GM18526 (cell line): ENCODE measurements around the gene THEM5.

Experiments used
- POLR2A ChIP-seq: IDR thresholded peaks from 3 replicates; pipeline ENCODE4 v1.6.1; 2011; ENCODE audit not compliant: insufficient read length; ENCODE audit errors: extremely low read depth

THEM5 gene

GRCh38 chr1:151831605-151832004, 21.9 kb downstream of the THEM5 start, which contains the start of gene RORC:
RORC (minus strand) TSS chr1:151831802; CDS start chr1:151831764, 38 bp downstream.
- TF ChIP-seq POLR2A, result no peak

DNA sequence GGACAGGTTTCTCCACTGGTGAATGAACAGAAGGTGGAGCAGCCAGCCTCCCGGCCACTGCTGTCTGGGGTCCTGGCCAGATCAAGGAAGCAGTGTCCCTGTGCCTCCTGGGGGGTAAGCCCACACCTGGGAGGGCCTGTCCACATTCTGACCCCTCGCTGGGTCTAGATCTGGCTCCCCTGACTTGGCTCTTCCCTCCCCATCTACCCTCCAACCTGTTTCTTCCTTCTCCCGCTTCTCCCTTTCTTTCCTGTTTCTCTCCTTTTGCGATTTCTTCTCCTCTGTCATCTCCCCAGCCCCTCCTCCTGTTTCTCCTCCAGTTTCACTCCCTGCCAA, 22.3 kb downstream of the THEM5 start:
- TF ChIP-seq POLR2A, result no peak

DNA sequence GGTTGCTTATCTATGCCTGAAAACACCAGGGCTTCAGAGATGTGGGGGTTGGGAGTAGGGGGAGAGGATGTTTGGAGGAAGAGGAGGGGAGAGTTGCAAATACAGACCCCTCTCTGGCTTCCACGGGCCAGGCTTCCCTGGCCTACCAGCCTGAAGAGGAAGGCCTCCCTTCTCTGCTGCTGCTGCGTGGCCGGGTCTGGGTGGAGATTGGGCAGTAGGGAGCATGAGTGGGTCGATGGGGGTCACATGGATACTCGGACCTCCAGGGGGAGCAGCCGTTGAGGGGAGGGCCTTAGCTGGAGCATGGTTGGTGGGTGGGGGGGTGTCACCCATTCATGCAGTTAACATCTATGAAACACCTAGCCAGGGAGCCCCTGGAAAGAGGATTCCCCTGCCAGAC, 23.5 kb downstream of the THEM5 start:
- TF ChIP-seq POLR2A, result no peak

- TF ChIP-seq POLR2A, result no peak
These were observed 24.0 kb downstream of the THEM5 start for GRCh38 chr1:151829352-151830046.

DNA sequence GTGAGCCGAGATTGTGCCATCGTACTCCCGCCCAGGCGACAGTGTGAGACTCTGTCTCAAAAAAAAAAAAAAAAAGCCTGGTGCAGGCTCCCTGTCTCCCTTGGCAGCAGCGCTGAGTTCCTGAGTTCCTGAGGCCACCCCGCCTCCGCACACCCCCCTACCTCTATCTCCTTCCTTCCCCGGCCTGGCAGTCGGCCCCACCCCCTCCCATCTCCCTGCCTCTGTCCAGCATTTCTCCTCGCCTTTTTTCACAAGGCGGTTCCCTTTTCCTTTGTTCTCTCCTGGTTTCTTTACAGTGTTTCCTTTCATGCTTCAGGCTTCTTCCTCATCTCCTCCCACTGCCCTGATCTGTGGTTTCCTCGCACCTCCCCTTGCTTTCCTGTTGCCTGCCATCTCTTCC, 24.6 kb downstream of the THEM5 start:
- no peak for TF ChIP-seq POLR2A

- TF ChIP-seq POLR2A, result no peak
These were observed 25.7 kb downstream of the THEM5 start for GRCh38 chr1:151827853-151828252.

DNA sequence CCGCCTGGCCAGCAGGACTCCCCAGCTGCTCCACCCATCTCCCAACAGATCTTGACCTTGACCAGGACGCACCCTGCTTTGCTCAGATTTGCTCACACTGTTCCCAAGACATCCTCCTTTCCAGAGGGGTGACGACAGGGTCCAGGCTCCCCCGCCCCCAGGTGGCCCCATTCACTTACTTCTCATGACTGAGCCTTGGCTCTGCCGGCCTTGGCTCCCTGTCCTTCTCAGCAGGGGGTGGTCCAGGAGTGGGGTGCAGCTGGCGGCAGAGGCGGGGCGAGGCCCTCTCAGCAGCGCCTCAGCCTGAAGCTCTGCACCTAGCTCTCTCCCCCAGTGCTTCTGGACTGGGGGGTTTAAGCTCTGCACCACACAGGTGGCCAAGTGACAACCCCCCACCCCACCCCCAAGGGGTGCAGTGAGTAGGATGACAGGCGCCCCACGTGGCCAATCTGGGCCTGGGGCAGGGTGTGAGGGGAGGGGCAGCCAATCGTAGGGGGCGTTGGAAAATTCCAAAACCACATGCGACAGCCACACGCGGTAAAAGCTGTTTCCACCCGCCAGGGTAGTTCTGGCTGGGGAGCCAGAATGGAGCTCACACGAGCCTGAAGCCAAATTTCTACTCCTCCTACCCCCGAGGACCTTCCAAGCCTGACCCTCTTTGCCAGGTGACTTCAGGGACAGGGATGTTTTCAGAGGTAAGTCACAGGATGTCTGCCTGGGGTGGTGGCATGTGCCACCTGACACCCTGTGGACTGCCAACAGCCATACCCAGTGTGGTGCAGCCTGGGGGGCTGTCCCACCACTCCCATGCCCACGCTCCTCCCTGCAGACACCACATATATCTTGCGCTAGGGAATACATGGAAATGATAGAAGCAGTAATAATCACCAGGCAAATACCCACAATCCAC, 27.5 kb downstream of the THEM5 start:
- no peak for TF ChIP-seq POLR2A

DNA sequence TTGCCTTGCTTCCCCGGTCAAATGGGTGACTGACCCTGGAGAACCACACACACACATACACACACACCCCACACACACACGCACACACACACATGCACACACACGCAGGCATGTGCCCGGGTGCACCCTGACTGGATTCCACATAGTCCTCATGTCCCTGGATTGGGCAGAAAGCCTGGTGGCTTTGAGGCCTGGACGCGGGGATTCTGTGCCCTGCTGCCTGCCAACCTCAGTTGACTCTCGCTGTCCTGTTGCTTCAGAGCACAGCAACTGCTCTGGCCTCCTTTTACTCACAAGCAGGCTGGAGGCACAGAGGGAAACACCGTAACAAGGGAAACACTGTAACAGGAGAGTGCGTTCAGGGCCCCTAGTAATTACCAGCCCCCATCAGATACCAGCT, 28.3 kb downstream of the THEM5 start:
- no peak for TF ChIP-seq POLR2A

GRCh38 chr1:151823175-151823574, 30.3 kb downstream of the THEM5 start:
- no peak for TF ChIP-seq POLR2A

DNA sequence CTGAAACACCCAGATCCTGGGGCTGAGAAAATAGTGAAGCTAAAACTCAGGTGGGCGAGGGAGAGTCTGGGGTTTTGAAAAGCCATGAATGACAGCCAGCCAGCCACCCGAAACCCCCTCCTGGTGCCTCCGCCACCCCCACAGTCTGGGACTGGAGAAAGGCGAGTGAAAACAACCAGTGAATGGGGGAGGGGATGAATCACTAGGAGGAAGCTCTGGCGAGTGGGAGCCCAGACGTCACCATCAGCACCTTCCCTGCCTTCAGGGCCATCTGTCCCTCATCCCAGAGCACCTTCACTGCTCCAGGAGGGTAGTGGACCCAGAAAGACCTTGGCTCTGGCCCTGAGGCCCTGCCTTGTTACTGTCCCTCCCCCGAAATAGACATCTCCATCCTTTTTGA, 31.1 kb downstream of the THEM5 start:
- no peak for TF ChIP-seq POLR2A

DNA sequence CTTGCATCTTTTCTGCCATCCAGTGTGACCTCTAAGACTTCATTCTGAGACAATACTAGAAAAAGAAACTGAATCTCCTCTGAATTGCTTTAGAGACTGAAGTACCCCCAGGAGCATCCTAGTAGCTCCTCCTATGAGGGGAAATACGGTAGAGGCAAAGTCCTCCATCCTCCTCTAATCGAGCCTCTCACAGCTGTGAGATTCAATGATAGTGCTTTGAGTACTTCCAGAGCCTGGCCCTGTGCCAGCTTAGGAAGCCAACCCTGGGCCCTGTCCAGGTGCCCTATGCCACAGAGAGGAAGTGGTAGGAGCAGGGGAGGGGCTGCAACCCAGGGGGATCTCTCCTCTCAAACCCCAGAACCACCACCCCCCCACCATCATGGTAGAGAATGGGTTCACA, 32.6 kb downstream of the THEM5 start:
- no peak for TF ChIP-seq POLR2A

DNA sequence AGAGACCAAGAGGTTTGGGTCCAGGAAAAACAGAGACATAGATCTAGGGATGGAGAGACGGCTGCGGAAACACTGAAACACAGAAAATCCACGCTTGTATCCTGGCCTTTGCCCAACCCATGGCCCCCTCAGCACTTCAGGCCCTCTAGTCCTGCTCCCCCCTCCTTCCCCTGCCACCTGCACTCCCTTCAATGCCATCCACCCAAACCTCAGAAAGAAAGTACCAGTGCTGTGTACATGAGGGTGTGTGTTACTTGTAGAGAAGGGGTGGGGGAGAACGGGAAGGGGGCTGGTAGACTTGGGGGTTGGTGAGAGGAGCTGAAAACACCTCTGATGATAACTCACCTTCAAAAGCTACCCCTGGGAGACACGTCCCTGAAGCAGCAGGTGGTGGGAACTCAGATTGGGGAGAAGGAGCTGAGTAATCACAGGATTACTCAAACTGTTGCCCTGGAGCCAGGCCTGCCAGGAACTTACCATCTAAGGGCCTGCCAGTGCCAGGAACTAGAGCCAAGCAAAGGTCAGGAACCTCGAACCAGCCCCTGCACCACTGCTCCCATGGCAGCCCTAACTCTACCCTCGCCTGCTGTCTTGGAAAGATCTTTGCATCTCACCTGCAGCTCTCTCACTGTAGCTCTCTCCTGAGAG, 33.4 kb downstream of the THEM5 start:
- TF ChIP-seq POLR2A, result no peak

DNA sequence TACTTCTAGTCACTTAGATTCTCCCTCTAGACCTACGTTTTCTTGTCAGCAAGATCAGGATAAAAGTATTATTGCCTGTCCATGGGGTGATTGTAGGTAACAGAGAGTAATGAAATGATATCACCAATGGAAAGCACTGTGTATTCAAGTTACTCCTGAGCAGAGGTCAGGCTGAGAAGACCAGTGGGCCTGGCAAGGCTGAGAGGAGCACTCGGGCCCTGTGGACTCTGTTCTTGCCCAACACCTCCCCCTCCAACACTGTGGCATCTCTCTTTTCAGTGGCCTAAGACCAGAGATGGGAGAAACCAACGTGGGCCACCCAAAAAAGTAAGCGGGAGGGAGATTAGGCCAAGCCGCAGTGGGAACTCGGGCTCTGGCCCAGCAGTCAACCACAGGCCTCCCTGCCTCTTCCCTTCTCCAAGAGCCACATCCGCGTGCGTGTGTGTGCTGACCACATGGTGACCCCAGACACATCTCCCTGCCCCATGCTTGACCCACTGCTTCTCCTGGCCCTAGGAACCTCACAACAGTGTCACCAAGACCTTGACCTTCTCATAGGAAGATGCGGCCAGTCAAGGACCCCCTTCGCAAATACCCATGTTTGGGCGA, 34.2 kb downstream of the THEM5 start:
- no peak for TF ChIP-seq POLR2A

DNA sequence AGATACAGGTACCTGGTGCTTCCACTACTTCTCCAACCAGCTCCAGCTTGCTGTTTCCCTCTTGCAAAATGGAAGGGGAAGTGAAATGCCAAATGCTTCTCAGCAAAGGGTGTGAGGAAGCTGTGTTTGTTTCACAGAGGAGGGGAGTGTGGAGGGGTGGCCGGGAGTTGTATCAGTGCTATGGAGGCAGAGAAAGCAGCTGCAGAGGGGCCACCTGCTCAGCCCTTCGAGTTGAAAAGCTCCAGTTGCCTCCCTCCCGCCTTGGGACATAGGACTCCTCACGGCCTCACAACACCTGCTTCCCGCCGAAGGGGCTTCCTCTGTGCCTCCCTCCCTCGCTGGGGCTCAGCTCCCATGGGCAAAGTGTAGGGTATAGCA, 36.2 kb downstream of the THEM5 start:
- no peak for TF ChIP-seq POLR2A

DNA sequence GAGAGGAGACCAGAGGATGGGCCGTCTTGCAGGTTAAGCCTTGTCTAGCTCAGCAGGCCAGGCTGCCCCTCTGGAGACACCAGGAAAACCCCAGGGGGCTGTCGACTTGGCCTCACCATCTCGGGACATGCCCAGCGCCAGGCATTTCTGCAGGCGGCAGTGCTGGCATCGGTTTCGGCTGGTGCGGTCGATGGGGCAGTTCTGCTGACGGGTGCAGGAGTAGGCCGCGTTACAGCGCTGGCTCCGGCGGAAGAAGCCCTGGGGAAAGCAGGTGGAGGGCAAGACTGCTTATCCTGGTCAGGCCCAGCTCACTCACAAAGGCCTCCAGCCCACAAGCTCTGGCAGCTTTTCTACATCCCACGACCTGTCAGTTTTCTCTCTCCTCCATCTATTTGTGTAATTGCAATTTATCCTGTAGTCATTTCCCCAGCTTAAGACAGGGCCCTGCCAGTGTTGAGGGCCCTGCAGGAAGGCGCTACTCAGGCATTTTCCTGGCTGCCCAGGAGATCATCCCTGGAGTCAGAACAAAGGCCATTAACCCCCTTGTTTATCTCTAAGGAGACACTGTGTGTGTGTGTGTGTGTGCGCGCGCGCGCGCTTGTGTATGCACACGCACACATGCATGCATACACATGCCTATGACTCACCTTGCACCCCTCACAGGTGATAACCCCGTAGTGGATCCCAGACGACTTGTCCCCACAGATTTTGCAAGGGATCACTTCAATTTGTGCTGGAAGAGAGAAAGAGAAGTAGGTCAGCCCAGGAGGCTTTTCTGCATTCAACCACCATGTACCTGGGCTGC, 36.8 kb downstream of the THEM5 start:
- TF ChIP-seq POLR2A, result no peak
